ENCODE results near the gene UNC119.

DNA sequence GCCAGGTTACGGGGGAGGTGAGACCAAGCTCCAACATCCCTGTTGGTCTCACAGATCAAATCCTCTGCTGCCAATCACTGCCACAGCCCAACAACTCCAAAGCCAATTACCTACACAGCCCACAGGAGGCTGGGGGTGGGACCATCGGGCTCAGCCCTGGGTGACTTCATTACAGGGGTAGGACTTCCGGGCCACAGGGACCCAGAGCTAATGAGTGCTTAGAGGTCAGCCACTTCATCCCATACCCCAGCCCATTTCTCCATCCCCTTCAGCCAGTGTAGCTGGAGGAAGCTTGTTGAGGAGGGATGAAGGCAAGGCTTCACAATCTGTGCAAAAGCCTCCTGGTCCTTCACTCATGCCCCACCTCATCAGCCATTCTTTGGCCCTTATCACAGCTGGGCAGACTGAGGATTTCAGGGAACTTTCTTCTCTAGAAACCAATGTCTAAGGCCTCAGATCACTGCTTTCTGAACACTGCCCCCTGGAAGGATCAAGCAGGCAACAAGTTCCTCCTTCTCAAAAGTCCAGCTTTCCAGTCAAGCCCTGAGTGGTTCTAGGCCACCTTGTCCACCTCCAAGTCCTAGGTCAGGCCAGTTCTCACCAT, 40.5 kb downstream of the UNC119 start:
- TF ChIP-seq, protein P1, sequence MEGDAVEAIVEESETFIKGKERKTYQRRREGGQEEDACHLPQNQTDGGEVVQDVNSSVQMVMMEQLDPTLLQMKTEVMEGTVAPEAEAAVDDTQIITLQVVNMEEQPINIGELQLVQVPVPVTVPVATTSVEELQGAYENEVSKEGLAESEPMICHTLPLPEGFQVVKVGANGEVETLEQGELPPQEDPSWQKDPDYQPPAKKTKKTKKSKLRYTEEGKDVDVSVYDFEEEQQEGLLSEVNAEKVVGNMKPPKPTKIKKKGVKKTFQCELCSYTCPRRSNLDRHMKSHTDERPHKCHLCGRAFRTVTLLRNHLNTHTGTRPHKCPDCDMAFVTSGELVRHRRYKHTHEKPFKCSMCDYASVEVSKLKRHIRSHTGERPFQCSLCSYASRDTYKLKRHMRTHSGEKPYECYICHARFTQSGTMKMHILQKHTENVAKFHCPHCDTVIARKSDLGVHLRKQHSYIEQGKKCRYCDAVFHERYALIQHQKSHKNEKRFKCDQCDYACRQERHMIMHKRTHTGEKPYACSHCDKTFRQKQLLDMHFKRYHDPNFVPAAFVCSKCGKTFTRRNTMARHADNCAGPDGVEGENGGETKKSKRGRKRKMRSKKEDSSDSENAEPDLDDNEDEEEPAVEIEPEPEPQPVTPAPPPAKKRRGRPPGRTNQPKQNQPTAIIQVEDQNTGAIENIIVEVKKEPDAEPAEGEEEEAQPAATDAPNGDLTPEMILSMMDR (IDR thresholded peaks at IDR 0.05; ENCODE audit: low read length): no peak
- no peak for TF ChIP-seq EZH2 (IDR thresholded peaks at IDR 0.05; ENCODE audit: borderline replicate concordance, low read length)

Data from OCI-LY1 (cell line).